Measurements from ENCODE around the gene SLC34A2.

The SLC34A2 gene

DNA sequence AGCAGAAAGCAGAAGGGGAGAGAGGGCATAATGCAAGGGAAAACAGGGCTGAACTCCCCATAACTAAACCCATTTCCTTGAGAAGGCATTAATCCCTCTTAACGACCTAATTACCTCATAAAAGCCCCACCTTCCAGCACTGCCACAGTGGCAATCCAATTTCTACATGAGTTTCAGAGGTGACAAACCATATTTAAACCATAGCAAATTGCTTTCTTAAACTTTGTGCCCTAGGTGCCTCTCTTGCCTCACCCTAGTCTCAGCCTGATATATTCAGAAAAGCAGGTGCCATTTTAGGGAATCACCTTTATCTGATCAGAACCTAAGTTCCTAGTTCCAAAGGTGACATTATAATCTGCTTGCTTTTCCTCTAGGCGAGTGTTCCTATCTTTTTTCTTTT lies 48.9 kb downstream of the SLC34A2 start:
- DNase-seq (ENCODE audit: low read depth): no peak
- TF ChIP-seq, protein P1, sequence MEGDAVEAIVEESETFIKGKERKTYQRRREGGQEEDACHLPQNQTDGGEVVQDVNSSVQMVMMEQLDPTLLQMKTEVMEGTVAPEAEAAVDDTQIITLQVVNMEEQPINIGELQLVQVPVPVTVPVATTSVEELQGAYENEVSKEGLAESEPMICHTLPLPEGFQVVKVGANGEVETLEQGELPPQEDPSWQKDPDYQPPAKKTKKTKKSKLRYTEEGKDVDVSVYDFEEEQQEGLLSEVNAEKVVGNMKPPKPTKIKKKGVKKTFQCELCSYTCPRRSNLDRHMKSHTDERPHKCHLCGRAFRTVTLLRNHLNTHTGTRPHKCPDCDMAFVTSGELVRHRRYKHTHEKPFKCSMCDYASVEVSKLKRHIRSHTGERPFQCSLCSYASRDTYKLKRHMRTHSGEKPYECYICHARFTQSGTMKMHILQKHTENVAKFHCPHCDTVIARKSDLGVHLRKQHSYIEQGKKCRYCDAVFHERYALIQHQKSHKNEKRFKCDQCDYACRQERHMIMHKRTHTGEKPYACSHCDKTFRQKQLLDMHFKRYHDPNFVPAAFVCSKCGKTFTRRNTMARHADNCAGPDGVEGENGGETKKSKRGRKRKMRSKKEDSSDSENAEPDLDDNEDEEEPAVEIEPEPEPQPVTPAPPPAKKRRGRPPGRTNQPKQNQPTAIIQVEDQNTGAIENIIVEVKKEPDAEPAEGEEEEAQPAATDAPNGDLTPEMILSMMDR (IDR thresholded peaks at IDR 0.05; ENCODE audit: control insufficient read depth, insufficient read depth, low read depth, low read length, missing control alignments): no peak

DNA sequence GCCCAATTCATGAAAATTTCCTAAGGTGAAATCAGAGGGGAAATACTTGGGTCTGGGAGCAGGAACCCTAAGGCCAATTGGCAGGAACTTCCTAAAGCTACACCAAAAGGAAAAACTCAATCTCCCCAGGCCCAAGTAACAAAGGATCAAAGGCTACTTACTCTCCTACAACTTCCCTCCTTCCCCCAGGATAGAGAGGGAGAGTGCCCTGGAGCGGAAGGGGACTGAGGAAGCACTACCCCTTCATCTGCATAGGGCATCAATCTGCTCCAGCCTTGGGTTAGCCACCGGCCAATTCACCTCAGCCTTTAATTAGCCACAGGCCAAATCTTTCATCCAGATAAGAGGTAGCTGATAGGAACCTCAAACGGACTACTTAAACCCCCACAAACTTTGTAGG lies 55.0 kb downstream of the SLC34A2 start:
- DNase-seq (ENCODE audit: low read depth): no peak
- TF ChIP-seq, protein P1 (IDR thresholded peaks at IDR 0.05; ENCODE audit: control insufficient read depth, insufficient read depth, low read depth, low read length, missing control alignments): no peak
- no peak overlapping the region for H3K4me3 ChIP-seq (ENCODE audit: control insufficient read depth, low read depth, low read length)

More for the DNA sequence above, 48.9 kb downstream of the SLC34A2 start:
- H3K4me3 ChIP-seq (ENCODE audit: control insufficient read depth, low read depth, low read length): no peak overlapping the region

DNA sequence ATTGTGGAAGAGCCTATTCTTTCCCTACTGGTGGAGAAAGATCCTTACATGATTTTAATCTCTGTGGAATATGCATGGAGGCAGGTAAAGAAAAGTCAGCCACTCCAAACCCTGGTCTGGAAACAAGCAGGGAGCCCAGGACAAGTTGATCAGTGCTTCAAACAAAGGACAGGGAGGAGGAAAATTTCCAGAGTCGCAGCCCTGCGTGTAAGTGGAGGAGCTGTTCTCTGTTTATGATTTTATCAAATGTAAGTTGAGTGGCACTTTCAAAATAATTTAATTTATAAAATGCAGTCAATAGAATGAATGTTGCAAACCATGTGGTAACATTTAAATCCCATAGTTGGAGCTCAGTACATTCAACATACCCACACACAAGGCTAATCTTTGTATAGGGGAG lies 57.0 kb downstream of the SLC34A2 start:
- no peak overlapping the region for H3K4me3 ChIP-seq (ENCODE audit: control insufficient read depth, low read depth, low read length)
- no peak for DNase-seq (ENCODE audit: low read depth)
- TF ChIP-seq, protein P1 (IDR thresholded peaks at IDR 0.05; ENCODE audit: control insufficient read depth, insufficient read depth, low read depth, low read length, missing control alignments): no peak

DNA sequence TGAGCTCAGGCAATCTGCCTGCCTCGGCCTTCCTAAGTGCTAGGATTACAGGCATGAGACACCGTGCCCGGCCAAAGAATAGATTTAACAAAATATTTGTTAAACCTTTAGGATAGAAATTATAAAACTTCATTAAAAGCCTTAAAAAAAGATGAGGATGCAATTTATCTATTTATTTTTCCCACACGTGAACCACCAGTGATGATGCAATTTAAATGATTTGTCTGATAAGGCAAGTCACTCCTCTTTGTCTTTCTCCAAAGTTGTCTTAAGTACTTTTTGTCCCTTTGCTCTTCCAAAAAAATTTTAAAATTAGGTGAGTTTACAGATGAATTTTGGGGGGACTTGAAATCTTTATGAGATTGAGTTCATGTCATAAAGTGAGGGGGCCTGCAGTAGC lies 58.2 kb downstream of the SLC34A2 start:
- no peak overlapping the region for H3K4me3 ChIP-seq (ENCODE audit: control insufficient read depth, low read depth, low read length)
- no peak for DNase-seq (ENCODE audit: low read depth)
- TF ChIP-seq, protein P1 (IDR thresholded peaks at IDR 0.05; ENCODE audit: control insufficient read depth, insufficient read depth, low read depth, low read length, missing control alignments): no peak

DNA sequence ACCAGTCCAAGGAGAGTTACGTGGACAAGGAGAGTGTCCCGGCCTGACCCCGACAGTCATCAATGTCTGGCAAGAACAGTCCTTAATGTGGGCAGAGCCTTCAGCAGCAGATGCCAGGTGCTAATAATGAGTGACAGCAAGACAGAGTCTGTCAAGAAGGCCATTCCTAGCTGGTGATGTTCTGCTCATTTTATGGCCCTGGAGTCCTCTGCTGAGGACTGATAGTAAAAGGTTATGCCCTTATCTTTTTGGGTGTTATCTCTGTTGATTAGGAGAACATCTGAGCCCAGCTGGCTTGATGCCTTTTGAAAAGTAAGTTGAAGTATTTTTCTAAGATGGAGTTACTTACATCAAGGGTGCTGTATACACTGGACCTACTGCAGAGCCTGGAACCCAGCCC lies 67.3 kb downstream of the SLC34A2 start:
- TF ChIP-seq, protein P1 (IDR thresholded peaks at IDR 0.05; ENCODE audit: control insufficient read depth, insufficient read depth, low read depth, low read length, missing control alignments): no peak
- H3K4me3 ChIP-seq (ENCODE audit: control insufficient read depth, low read depth, low read length): no peak overlapping the region
- no peak for DNase-seq (ENCODE audit: low read depth)

DNA sequence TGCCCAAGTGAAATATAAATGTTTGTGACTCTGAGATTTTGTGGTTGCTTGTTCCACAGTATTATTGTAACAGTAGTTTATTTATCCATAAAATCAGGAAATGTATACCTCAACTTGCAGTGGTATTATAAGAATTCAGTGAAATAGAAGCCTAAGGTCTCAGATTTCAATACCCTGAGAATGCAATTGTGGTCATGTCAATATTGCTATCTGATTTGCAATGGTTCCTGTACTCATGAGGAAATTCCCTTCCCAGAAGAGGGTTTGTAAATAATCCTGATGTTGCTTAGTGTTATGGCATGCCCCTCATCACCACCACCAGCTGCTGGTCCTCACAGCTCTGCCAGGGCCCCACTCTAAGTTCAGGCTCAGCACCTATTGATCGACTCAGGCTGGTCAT lies 67.8 kb downstream of the SLC34A2 start:
- DNase-seq (ENCODE audit: low read depth): no peak
- no peak overlapping the region for H3K4me3 ChIP-seq (ENCODE audit: control insufficient read depth, low read depth, low read length)
- TF ChIP-seq, protein P1 (IDR thresholded peaks at IDR 0.05; ENCODE audit: control insufficient read depth, insufficient read depth, low read depth, low read length, missing control alignments): no peak

DNA sequence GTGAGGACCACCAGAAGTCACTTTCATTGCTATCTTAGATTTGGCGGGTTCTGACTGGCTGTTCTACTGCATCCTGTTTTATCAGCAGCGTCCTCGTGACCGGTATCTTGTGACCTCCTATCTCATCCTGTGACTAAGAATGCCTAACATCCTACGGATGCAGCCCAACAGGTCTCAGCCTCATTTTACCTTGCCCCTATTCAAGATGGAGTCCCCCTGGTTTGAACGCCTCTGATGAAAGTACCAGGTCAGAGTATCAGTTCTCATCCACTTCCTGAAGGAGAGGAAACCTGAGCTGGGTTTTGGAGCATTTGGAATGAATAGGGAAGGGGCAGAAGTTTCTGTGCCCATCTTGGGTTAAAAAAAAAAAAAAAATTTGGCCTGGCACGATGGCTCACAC lies 70.2 kb downstream of the SLC34A2 start:
- DNase-seq (ENCODE audit: low read depth): no peak
- no peak overlapping the region for H3K4me3 ChIP-seq (ENCODE audit: control insufficient read depth, low read depth, low read length)
- TF ChIP-seq, protein P1 (IDR thresholded peaks at IDR 0.05; ENCODE audit: control insufficient read depth, insufficient read depth, low read depth, low read length, missing control alignments): no peak

All from AG09309 (cell line).